HepG2 (cell line): Measurements from ENCODE around the gene PLD1. TPM values are rescaled to one million over a fixed set of nuclear protein-coding genes. Genes with fewer than 3 reads are reported as not detected.

Source experiments
- ATAC-seq: fragments of 200-7000 bp; cut with Tn5 transposase; 3 replicates; pipeline ENCODE4 v1.9.1; 2020; ENCODE audit warnings: mild to moderate bottlenecking, moderate library complexity
- BruUV-seq: library from RNA; stranded (reverse); fragments of 400-500 nt; replicated peaks from 2 replicates; lab custom pipeline; 2021; lab: Mats Ljungman, UMichigan
- CTCF ChIA-PET: fragments of 300-600 bp; formaldehyde crosslinking; extraction: SDS; loops from one replicate; lab custom pipeline; 2021; ENCODE audit warnings: low total read pairs, inconsistent platforms, low intra/inter-chr PET ratio; lab: Yijun Ruan, JAX
- POLR2A ChIA-PET: fragments of 350-600 bp; sonication (Branson Sonifier 250); formaldehyde crosslinking; loops from one replicate; lab custom pipeline; 2020; ENCODE audit warnings: antibody characterized with exemption, inconsistent platforms; lab: Yijun Ruan, JAX
- DNase-seq: peaks from one replicate; pipeline ENCODE4 v3.0.0-alpha.2; 2015; ENCODE audit warnings: low spot score
- FAIRE-seq: peaks from 3 replicates; lab custom pipeline; 2011; peaks lifted over from hg19 to GRCh38; lab: Jason Lieb, UNC
- H2AFZ ChIP-seq: one replicate; pipeline ENCODE4 v1.6.1; 2011; ENCODE audit warnings: low read length, inconsistent platforms
- H3K27ac ChIP-seq: fragments of 300-600 bp; 3 replicates; pipeline ENCODE4 v1.8.0; 2011; ENCODE audit warnings: mixed run types, mild to moderate bottlenecking, mixed read lengths, low read length, inconsistent platforms; ENCODE audit not compliant: insufficient read depth; ENCODE audit errors: extremely low read length
- H3K27me3 ChIP-seq, 2 experiments: fragments of 200-600 bp in 1 of 2; 2 replicates in 1 of 2; 3 replicates in 1 of 2; pipeline versions ENCODE4 v1.6.0 to v1.8.0; 2011; ENCODE audit warnings: low read length in 2 of 2, mild to moderate bottlenecking in 2 of 2, moderate library complexity in 2 of 2, inconsistent platforms in 1 of 2; ENCODE audit not compliant: insufficient read depth in 2 of 2, control insufficient read depth in 1 of 2
- H3K36me3 ChIP-seq, 2 experiments: fragments of 200-600 bp in 1 of 2; replicated peaks in 1 of 2; 2 replicates in 1 of 2; 3 replicates in 1 of 2; pipeline versions ENCODE4 v1.5.1 to v1.8.0; 2011; ENCODE audit warnings: low read length in 2 of 2, inconsistent platforms in 1 of 2; ENCODE audit not compliant: insufficient read depth in 2 of 2, control insufficient read depth in 1 of 2
- H3K4me1 ChIP-seq: 2 replicates; pipeline ENCODE4 v1.5.1; 2012; ENCODE audit warnings: low read length, inconsistent platforms; ENCODE audit not compliant: insufficient read depth
- H3K4me2 ChIP-seq: 2 replicates; pipeline ENCODE4 v1.6.0; 2011; ENCODE audit warnings: low read depth, low read length, inconsistent platforms
- H3K4me3 ChIP-seq, 3 experiments: fragments of 200-600 bp in 1 of 3; sonication (generic), shearing (Covaris generic) in 1 of 3; replicated peaks in 1 of 3; 2 replicates each; pipeline ENCODE4 v1.5.1; 2011 to 2016; ENCODE audit warnings: low read length in 3 of 3, inconsistent platforms in 2 of 3, low read depth in 2 of 3, mild to moderate bottlenecking in 2 of 3, control low read depth in 1 of 3, mixed read lengths in 1 of 3; ENCODE audit not compliant: insufficient read depth in 1 of 3
- H3K79me2 ChIP-seq: one replicate; pipeline ENCODE4 v1.6.1; 2011; ENCODE audit warnings: low read length, inconsistent platforms; ENCODE audit not compliant: insufficient read depth
- H3K9ac ChIP-seq: 2 replicates; pipeline ENCODE4 v1.6.0; 2011; ENCODE audit warnings: mild to moderate bottlenecking, low read depth, low read length, inconsistent platforms; ENCODE audit not compliant: insufficient read depth
- H3K9me3 ChIP-seq: 2 replicates; pipeline ENCODE4 v1.5.1; 2012; ENCODE audit warnings: mild to moderate bottlenecking, low read length
- H4K20me1 ChIP-seq: 2 replicates; pipeline ENCODE4 v1.6.0; 2011; ENCODE audit warnings: inconsistent platforms, mild to moderate bottlenecking, low read length, moderate library complexity; ENCODE audit not compliant: insufficient read depth
- BCL6 ChIP-seq: IDR thresholded peaks from 2 replicates; pipeline ENCODE4 v1.6.1; 2016; ENCODE audit warnings: missing genetic modification reagents, missing compliant biosample characterization
- EP300 ChIP-seq, 3 experiments: sonication (generic) in 1 of 3; formaldehyde crosslinking in 1 of 3; IDR thresholded peaks; 2 replicates each; pipeline versions ENCODE4 v1.5.1 to v1.6.1; 2011 to 2020; ENCODE audit warnings: low read depth in 2 of 3, low read length in 2 of 3, borderline replicate concordance in 1 of 3, improper control_type of control experiment in 1 of 3, mild to moderate bottlenecking in 1 of 3, missing genetic modification reagents in 1 of 3, moderate library complexity in 1 of 3
- FOXA1 ChIP-seq, 2 experiments: fragments of 450-650 bp in 1 of 2; sonication (generic) in 1 of 2; formaldehyde crosslinking in 1 of 2; IDR thresholded peaks; 2 replicates each; pipeline versions ENCODE4 v1.4.0 to v1.6.1; 2016 to 2020; ENCODE audit warnings: missing genetic modification reagents in 1 of 2
- FOXK2 ChIP-seq: fragments of 450-650 bp; IDR thresholded peaks from 2 replicates; pipeline ENCODE4 v1.6.1; 2016
- FOXP1 ChIP-seq, 2 experiments: fragments of 450-650 bp in 1 of 2; IDR thresholded peaks; 2 replicates each; pipeline ENCODE4 v1.6.1; 2017 to 2018; ENCODE audit warnings: antibody characterized with exemption in 1 of 2
- GATA4 ChIP-seq: sonication (generic); IDR thresholded peaks from 2 replicates; pipeline ENCODE4 v1.6.1; 2016; ENCODE audit warnings: antibody characterized with exemption, low read depth, borderline replicate concordance
- GLI4 ChIP-seq: sonication (generic); formaldehyde crosslinking; IDR thresholded peaks from 2 replicates; pipeline ENCODE4 v1.5.1; 2020; ENCODE audit warnings: missing genetic modification reagents, mild to moderate bottlenecking, moderate library complexity, borderline replicate concordance
- HDAC1 ChIP-seq: sonication (generic); formaldehyde crosslinking; IDR thresholded peaks from 2 replicates; pipeline ENCODE4 v1.5.1; 2020; ENCODE audit warnings: mild to moderate bottlenecking, missing genetic modification reagents
- NFRKB ChIP-seq: fragments of 450-650 bp; IDR thresholded peaks from 2 replicates; pipeline ENCODE4 v1.6.1; 2017
- NKX3-1 ChIP-seq: sonication (generic); formaldehyde crosslinking; IDR thresholded peaks from 2 replicates; pipeline ENCODE4 v1.5.0; 2020; ENCODE audit warnings: missing genetic modification reagents
- RBFOX2 ChIP-seq: fragments of 200-400 bp; formaldehyde crosslinking; IDR thresholded peaks from 2 replicates; pipeline ENCODE4 v1.6.1; 2017; ENCODE audit warnings: low read depth, mild to moderate bottlenecking, low read length
- SOX5 ChIP-seq: IDR thresholded peaks from 2 replicates; pipeline ENCODE4 v1.6.1; 2016; ENCODE audit warnings: borderline replicate concordance
- SOX6 ChIP-seq, 2 experiments: fragments of 450-650 bp in 1 of 2; sonication (generic) in 1 of 2; formaldehyde crosslinking in 1 of 2; IDR thresholded peaks; 2 replicates each; pipeline versions ENCODE4 v1.4.0 to v1.6.1; 2017 to 2020; ENCODE audit warnings: antibody characterized with exemption in 1 of 2, mild to moderate bottlenecking in 1 of 2, missing genetic modification reagents in 1 of 2
- SRF ChIP-seq: IDR thresholded peaks from 2 replicates; pipeline ENCODE4 v1.6.1; 2011; ENCODE audit warnings: mild to moderate bottlenecking, low read depth, low read length, moderate library complexity
- SRSF1 ChIP-seq: fragments of 200-400 bp; formaldehyde crosslinking; optimal IDR thresholded peaks from 2 replicates; pipeline ENCODE3; 2017; ENCODE audit warnings: mild to moderate bottlenecking, low read depth, low read length, moderate library complexity
- ZFY ChIP-seq: sonication (generic); formaldehyde crosslinking; IDR thresholded peaks from 2 replicates; pipeline ENCODE4 v1.4.0; 2020; ENCODE audit warnings: missing genetic modification reagents
- ZNF24 ChIP-seq: fragments of 450-650 bp; IDR thresholded peaks from 2 replicates; pipeline ENCODE4 v1.6.1; 2017; ENCODE audit warnings: antibody characterized with exemption, mild to moderate bottlenecking
- ZNF589 ChIP-seq: sonication (generic); formaldehyde crosslinking; conservative IDR thresholded peaks from 2 replicates; pipeline ENCODE4 v1.8.0; 2022; ENCODE audit warnings: mild to moderate bottlenecking, moderate library complexity, missing genetic modification reagents
- ZSCAN22 ChIP-seq: sonication (generic); formaldehyde crosslinking; IDR thresholded peaks from 2 replicates; pipeline ENCODE4 v1.4.0; 2020; ENCODE audit warnings: mild to moderate bottlenecking, missing genetic modification reagents
- WGBS: methylation state at CpG from one replicate; pipeline ENCODE4 v1.1.6; 2017; ENCODE audit warnings: low lambda C conversion rate; 5-methylcytosine and 5-hydroxymethylcytosine counted together
- in situ Hi-C: cut with HindIII; loops from 2 replicates; pipeline ENCODE4 v1.10.0; 2017; ENCODE audit warnings: low pct_unique_long_range_greater_than_20kb; ENCODE audit not compliant: extremely low pct_ligation_motif_present
- intact Hi-C: fragments of 100-400 bp; cut with micrococcal nuclease; formaldehyde crosslinking; loops from one replicate; pipeline ENCODE4 v1.10.0; 2022; ENCODE audit not compliant: unreplicated experiment
- polyA plus RNA-seq, 8 experiments: library from polyadenylated mRNA; depleted of rRNA in 3 of 8; stranded (reverse) in 7 of 8; unstranded in 1 of 8; fragments of >200 nt; fragmentation: Illumina TruSeq in 4 of 8; extraction: Trizol in 4 of 8; gene quantifications; 2 replicates each; pipeline versions ENCODE4 v1.2.1 to v1.2.3, GENCODE V29; 2011 to 2016; ENCODE audit warnings: low read depth in 4 of 8, missing spikeins in 1 of 8, mixed read lengths in 1 of 8; ENCODE audit not compliant: insufficient read depth in 1 of 8
- total RNA-seq, 5 experiments: library from RNA; depleted of rRNA; stranded (reverse); fragments of >200 nt; fragmentation: Illumina TruSeq; extraction: Trizol; gene quantifications; 2 replicates each; pipeline ENCODE4 v1.2.3, GENCODE V29; 2016; ENCODE audit warnings: low read depth in 1 of 5
- TF ChIP-seq, protein P1 (sequence below): sonication (generic); formaldehyde crosslinking; IDR thresholded peaks from 2 replicates; pipeline ENCODE4 v1.5.0; 2020; ENCODE audit warnings: missing genetic modification reagents
- TF ChIP-seq, protein P2 (sequence below): sonication (generic); formaldehyde crosslinking; IDR thresholded peaks from 2 replicates; pipeline ENCODE4 v1.5.0; 2020; ENCODE audit warnings: missing genetic modification reagents

PLD1 gene
- total and polyA plus RNA-seq, 2 of the 13 experiments (the other 11 are each of a cell fraction or from before 2014, with no cell fraction given): 27.1 to 59.4 TPM

DNA sequence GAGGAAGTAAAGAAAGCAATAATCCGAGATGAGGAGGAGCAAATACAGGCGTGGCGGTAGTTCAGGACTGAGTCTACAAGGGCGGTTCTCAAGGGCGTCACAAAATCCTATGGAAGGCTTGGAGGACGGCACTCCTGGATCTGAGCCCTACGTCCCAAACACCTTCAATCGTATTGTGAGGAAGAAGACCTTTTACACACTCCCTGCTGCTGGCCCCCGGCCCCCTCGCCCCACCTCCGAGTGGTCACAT is 747 bp downstream of the PLD1 start (continued):
- TF ChIP-seq SOX6 (IDR thresholded peaks at IDR 0.05) (no peak), SOX6 (CRISPR knock-in tag; IDR thresholded peaks at IDR 0.05) (peak; percentile 74; the same call in 1 of the 2 replicates)

DNA sequence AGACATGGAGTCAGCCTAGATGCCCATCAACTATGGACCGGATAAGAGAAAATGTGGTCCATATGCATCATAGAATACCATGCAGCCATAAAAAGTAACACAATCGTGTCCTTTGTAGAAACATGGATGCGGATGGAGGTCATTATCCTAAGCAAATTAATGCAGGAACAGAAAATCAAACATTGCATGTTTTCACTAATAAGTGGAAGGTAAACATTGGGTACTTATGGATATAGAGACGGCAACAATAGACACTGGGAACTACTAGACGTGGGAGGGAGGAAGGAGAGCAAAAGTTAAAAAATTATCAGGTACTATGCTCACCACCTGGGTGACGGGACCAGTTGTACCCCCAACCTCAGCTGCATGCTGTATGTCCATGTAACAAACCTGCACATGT is 2.5 kb downstream of the PLD1 start:
- DNase-seq (peak; percentile 50), ATAC-seq (no peak), FAIRE-seq (no peak)
- intact Hi-C loops (loop anchor here (5.0 kb wide), 1 partner anchor 234 kb away; no protein-coding TSS in a partner anchor), in situ Hi-C loops (no loop called here)
- Histone ChIP-seq H3K4me3 (peak overlapping the region; percentile 2 to 31 (median 3); a peak in 4 of 6 replicates), H3K36me3 (peaks cover 0 to 6% of the 10 kb centered on the region in 2 experiments; a peak in 2 of 5 replicates), H3K4me2 (peak overlapping the region; percentile 83), H3K27me3 (no peaks in the 10 kb centered on the region; a peak in 1 of 5 replicates), H3K9ac (peak overlapping the region; percentile 65), H3K4me1 (peaks cover 71% of the 10 kb centered on the region), H3K79me2 (peaks cover 81% of the 10 kb centered on the region), H3K27ac (peak overlapping the region; percentile 88), H3K9me3 (no peaks in the 10 kb centered on the region), H2AFZ (no peak overlapping the region), H4K20me1 (no peaks in the 10 kb centered on the region)
- 38% methylated on average over 6 of the region's 6 CpGs for WGBS
- BruUV-seq: no TSS peak
- ChIA-PET POLR2A (interaction anchor here (1.8 to 6.5 kb wide), 2 partner anchors 33 to 35 kb away, joined by 4 to 91 read pairs; partner anchors contain the start of gene TMEM212), CTCF (no interaction called here)
- TF ChIP-seq RBFOX2: 0 out of 2 replicates have a peak, but pooled peaks have one; percentile 26
- TF ChIP-seq NFRKB: no peak
- peak; percentile 69; the same call in 1 of the 2 replicates for TF ChIP-seq SOX5 (CRISPR knock-in tag)
- no peak for TF ChIP-seq SOX6 (IDR thresholded peaks at IDR 0.05)
- peak; percentile 72 for TF ChIP-seq SOX6 (CRISPR knock-in tag; IDR thresholded peaks at IDR 0.05)
- TF ChIP-seq GLI4 (CRISPR knock-in tag): no peak
- TF ChIP-seq ZFY (CRISPR knock-in tag): no peak
- TF ChIP-seq BCL6 (CRISPR knock-in tag): 0 out of 2 replicates have a peak, but pooled peaks have one; percentile 23
- TF ChIP-seq HDAC1 (CRISPR knock-in tag): peak; percentile 33; the same call in 1 of the 2 replicates
- no peak for TF ChIP-seq FOXA1 (IDR thresholded peaks at IDR 0.05)
- peak; percentile 71 for TF ChIP-seq FOXA1 (CRISPR knock-in tag; IDR thresholded peaks at IDR 0.05)
- TF ChIP-seq, protein P1, sequence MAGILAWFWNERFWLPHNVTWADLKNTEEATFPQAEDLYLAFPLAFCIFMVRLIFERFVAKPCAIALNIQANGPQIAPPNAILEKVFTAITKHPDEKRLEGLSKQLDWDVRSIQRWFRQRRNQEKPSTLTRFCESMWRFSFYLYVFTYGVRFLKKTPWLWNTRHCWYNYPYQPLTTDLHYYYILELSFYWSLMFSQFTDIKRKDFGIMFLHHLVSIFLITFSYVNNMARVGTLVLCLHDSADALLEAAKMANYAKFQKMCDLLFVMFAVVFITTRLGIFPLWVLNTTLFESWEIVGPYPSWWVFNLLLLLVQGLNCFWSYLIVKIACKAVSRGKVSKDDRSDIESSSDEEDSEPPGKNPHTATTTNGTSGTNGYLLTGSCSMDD (CRISPR knock-in tag): no peak
- TF ChIP-seq GATA4: no peak
- TF ChIP-seq ZSCAN22 (CRISPR knock-in tag): no peak
- TF ChIP-seq, protein P2, sequence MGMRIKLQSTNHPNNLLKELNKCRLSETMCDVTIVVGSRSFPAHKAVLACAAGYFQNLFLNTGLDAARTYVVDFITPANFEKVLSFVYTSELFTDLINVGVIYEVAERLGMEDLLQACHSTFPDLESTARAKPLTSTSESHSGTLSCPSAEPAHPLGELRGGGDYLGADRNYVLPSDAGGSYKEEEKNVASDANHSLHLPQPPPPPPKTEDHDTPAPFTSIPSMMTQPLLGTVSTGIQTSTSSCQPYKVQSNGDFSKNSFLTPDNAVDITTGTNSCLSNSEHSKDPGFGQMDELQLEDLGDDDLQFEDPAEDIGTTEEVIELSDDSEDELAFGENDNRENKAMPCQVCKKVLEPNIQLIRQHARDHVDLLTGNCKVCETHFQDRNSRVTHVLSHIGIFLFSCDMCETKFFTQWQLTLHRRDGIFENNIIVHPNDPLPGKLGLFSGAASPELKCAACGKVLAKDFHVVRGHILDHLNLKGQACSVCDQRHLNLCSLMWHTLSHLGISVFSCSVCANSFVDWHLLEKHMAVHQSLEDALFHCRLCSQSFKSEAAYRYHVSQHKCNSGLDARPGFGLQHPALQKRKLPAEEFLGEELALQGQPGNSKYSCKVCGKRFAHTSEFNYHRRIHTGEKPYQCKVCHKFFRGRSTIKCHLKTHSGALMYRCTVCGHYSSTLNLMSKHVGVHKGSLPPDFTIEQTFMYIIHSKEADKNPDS: 0 out of 2 replicates have a peak, but pooled peaks have one; percentile 37
- TF ChIP-seq EP300 (IDR thresholded peaks at IDR 0.05; ENCODE audit: low read depth in 2 of 2, low read length in 2 of 2): peak in 1 of 2 experiments; percentile 58; a peak in 1 of 4 replicates
- no peak; the same call in 1 of the 2 replicates for TF ChIP-seq EP300 (CRISPR knock-in tag; IDR thresholded peaks at IDR 0.05; ENCODE audit: borderline replicate concordance)
- TF ChIP-seq SRSF1: no peak
- peak; percentile 77; the same call in 1 of the 2 replicates for TF ChIP-seq NKX3-1 (CRISPR knock-in tag)
- TF ChIP-seq FOXK2: 0 out of 2 replicates have a peak, but pooled peaks have one; percentile 39
- TF ChIP-seq FOXP1 (IDR thresholded peaks at IDR 0.05): no peak
- TF ChIP-seq FOXP1 (CRISPR knock-in tag; IDR thresholded peaks at IDR 0.05): peak; percentile 45; the same call in 1 of the 2 replicates
- no peak for TF ChIP-seq SRF
- no peak for TF ChIP-seq ZNF24
- TF ChIP-seq ZNF589 (CRISPR knock-in tag): no peak
